Measurements from ENCODE around the gene CLEC17A.
"Not testable (repeated sequence)": the region's sequence is repeated elsewhere in the genome, so short reads cannot be mapped to it uniquely, and the experiment has no call there.

Gene CLEC17A

DNA sequence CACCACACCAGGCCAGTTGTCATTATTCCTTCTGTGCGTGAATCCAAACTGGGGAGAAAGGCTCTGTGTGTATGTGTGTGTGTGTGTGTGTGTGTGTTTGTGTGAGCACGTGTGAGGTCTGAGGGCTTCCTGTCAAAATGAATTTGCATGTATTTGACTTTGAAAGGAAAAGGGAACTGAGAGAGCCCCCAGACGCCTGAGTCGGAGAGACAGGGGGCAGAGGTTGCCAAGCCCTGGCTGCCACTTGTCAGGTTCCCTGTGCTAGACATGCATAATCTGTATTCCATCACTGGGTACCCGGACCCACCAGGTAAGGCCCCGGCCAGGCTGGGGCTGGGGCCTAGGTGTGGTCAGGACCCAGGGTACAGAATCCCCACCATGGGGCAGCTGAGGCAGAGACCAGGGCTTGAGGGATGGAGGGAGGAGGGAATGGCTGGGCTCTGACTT lies at the start of gene CLEC17A:
CLEC17A (plus strand) TSS at position 191 of the 447 bp plus-strand sequence; CDS start at position 268, 77 bp downstream.
- DNase-seq, result no peak

- no peak for DNase-seq
Measured at GRCh38 chr19:14533450-14533849, 49.4 kb upstream of the CLEC17A start.

DNA sequence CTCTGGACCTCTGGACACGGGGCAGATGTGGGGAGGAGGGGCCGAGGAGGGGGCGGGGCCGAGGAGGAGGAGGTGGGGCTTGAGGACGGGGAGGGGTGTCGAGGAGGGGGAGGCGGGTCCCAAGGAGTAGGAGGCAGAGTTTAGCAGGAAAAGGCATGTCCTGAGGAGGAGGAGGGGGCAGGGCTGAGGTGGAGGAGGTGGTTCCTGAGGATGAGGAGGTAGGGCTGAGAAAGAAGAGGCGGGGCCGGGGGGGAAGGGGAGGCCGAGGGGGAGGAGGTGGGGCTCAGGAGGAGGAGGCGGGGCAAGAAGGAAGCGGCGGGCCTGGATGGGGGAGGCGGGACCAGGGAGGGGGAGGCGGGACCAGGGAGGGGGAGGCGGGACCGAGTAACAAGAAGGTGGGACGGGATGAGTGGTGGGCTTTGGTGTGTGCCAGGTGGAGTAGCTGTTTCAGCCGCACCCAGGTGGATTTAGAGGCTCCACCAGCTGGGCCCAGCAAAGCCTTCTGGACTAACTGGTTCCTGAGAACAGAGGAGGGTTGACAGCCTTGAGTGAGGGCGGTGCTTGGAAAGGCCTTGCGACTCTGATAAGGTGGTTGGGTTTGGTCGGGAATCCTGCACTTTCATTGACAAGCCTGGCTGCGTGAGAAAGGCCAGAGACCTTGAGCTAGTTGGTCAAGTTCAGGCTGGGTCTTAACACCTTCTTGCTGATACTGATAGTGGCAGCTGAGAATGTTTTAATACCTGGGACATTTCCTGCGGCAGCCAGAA lies 45.8 kb upstream of the CLEC17A start:
- peak; percentile 62 to 71 for DNase-seq

- no peak for DNase-seq
Measured at GRCh38 chr19:14540741-14541525, 42.0 kb upstream of the CLEC17A start.

DNA sequence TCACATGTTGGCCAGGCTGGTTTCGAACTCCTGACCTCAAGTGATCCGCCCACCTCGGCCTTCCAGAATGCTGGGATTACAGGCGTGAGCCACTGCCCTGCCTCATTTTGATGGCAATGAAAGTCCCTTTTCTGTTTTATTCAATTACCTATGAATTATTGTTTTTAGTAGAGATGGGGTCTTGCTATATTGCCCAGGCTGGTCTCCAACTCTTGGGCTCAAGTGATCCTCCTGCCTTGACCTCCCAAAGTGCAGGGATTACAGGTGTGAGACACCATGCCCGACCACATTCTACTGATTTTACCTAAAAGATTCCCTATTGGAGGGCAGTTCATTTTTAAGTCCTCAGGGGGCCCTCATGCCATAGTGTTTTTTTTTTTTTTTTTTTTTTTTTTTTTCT lies 40.9 kb upstream of the CLEC17A start:
- DNase-seq, result not testable (repeated sequence)

DNA sequence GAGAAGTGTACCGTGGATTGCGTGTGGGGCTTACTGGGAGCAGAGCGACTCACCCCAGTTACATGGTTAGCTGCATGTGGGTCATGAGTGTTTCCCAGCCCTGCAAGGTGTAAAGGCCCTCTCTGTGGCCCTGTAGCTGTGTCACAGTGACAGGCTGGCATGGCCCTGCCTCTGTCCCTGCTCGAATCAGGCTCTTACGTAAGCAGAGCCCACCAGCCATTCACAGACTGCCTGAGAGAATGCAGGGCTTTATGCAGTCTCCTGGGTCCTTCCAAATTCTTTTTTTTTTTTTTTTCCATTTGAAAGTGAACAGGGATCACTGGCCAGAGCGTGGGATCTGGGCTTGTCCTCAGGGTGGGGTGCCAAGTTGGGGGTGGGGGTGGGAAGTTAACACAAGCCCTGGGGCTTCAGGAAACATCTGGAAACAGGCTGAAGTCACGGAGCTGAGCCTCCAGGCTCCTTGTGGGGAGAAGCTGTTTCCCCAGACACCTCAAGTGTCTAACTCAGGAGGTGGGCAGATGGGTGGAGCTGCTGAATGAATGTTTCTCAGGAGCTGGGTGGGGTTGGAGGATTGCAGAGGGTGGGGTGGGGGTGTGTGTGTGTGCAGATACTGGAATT lies 40.1 kb upstream of the CLEC17A start:
- DNase-seq, result no peak

DNA sequence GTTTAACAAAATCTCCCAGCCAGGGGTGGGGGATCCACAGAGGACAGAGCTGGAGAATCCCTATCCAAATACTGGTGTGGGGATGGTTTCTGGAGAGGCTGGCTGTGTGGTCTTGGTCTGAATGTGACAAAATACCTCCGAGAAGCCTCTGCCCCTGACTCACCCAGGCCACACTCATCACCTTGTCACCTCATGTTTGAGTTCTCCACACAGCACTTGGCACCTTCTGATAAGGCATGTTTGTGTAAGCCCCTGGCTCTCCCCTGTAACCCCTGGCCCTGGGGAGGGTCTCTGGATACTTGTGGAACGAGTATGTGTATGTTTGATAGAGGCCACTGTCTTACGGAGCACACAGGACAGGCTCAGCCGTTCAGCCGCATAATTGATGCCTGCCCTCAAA lies 38.8 kb upstream of the CLEC17A start:
- no peak for DNase-seq

GRCh38 chr19:14544977-14545715 lies 37.7 kb upstream of the CLEC17A start:
- no peak for DNase-seq

- DNase-seq, result no peak
Measured at GRCh38 chr19:14545716-14546082, 37.2 kb upstream of the CLEC17A start.

DNA sequence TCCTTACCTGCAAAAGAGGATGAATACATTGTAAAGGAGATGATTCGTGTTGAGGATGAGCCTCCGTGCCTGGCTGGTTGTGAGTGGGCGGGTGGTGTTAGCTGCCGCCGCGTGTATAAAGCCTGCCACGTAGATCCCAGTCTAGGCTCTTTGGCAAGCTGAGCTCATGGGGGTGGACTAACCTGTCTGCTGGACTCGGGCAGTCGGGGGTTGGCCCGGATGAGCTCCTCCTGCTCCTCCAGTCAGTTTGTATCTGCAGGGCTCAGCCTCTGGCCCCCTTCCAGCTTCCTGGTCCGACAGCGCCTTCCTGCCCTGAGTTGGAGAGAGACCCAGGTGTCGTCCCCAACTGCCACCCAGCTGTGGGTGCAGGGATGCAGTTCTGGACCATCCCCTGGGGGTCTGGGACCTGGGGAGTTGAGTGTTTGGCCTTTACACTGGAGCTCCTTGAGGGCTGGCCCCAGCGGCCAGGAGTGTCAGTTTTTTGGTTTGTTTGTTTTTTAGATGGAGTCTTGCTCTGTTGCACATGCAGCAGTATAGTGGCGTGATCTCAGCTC lies 32.6 kb upstream of the CLEC17A start:
- DNase-seq, result no peak

DNA sequence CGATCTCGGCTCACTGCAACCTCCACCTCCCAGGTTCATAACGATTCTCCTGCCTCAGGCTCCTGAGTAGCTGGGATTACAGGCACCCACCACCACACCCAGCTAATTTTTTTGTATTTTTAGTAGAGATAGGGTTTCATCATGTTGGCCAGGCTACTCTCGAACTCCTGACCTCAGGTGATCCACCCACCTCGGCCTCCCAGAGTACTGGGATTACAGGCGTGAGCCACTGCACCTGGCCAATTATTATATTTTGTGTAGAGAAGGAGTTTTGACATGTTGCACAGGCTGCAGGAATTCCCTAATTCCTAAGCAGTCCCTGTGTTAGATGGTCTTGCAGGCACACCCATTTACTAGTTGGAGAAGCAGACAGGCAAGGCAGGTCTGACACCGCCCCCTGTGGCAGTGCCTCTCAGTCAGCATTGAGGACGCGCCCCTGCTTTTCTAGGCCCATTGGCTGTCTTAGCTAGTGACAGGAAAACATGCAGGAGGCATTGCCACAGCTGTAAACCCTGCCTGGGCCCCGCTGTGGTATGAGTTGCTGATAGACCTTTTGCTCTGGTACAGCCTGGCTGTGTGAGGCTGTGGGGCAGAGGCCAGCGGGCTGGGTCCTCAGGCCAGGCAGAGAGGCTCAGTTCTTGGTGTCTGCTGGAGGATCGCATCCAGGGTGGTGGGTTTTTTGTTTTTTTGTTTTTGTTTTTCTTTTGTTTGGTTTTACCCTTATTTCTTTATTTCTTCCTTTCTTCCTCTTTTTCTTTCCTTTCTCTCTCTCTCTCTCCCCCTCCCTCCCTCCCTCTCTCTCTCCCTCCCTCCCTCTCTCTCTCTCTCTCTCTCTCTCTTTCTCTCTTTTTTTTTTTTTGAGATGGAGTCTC lies 31.5 kb upstream of the CLEC17A start:
- DNase-seq, result peak; percentile 76 to 82

- not testable (repeated sequence) for DNase-seq
Measured at GRCh38 chr19:14552006-14552360, 30.9 kb upstream of the CLEC17A start.

- no peak for DNase-seq
Measured at GRCh38 chr19:14553042-14553938, 29.6 kb upstream of the CLEC17A start.

GRCh38 chr19:14553939-14554243 lies 29.0 kb upstream of the CLEC17A start:
- no peak for DNase-seq

DNA sequence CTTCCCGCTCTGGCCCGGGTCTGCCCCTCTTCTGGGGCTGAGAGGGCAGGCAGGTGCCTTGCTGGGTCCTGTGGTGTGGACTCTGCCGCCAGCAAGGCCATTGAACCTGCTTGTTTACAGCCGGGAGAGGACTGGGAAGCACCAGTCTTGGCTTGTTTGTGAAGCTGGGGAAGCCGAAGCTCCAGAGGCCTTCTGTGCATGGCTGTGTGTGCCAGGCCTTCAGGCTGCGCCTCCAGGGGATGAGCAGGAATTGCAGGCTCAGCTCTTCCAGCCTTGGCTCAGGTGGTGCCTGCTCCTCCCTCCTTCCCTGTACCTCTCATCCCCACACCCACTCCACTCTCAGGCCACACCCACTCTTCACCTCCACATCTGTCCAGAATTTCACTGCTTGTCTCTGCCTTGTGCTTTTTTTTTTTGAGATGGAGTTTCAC lies 28.5 kb upstream of the CLEC17A start:
- no peak for DNase-seq

- no peak for DNase-seq
Measured at GRCh38 chr19:14555918-14556661, 26.8 kb upstream of the CLEC17A start.

DNA sequence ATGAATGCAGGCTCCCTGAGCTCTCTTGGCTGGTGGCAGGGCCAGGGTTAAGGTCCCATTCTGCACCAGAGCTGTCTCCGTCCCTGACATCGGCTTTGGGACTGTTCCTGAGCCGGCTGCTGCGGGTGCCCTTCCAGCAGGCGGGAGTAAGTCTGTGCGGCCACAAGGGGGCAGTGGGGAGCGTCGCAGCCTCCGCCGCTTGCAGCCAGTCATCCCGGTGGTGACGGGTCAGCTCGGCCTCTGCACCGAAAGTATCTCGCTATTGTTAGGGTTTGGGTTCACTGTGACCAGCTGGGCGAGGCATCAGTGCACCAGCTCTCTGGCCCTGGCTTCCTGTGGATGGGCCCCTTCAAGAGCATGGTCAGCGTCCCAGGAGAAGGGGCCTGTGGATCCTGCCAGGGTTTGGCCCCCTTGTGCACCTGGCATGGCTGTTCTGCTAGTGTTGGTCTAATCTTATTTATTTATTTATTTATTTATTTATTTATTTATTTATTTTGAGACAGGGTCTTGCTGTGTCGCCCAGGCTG lies 26.2 kb upstream of the CLEC17A start:
- peak; percentile 78 to 85 for DNase-seq

DNA sequence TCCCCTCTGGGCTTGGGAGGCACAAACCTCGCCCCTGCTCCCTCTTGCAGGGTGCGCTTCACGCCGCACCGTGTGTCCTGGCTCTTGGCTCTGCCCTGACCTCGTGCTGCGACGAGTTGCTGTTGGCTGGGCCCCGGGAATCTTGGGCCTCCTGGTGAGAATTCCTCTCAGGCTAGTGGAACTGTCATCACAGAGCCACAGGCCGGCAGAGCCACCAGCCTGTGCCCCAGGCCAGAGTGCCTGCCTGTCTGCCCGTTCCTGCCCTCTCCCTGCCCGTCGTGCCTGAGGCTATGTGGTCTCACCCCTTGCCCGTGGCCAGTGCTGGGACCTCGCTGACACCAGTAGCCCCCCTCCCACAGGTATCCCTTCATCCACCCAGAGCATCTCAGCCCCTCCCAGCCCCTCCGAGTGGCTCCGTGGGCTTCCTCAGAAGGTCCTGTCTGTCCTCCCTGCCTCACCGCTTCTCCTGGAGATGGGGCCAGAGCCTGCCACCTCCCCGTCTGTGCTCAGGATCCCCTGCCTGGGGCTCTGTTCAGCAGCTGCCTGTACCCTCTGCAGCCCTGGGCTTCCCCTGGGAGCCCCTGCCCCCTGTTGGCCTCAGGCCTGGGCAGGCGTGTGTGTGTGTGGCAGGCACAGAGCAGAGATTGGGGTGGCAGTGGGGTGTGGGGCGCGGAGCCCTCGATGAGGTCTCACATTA lies 24.4 kb upstream of the CLEC17A start:
- DNase-seq, result no peak
